Activated CD4-positive, CD25-positive, alpha-beta regulatory T cell treated with anti-CD3 and anti-CD28 coated beads, Interleukin-2, amount 50 U/mL, for 16 hours (primary cell): ENCODE measurements around the gene PCSK5.
"Not testable (repeated sequence)": the region's sequence is repeated elsewhere in the genome, so short reads cannot be mapped to it uniquely, and the experiment has no call there.

ENCODE experiments used
- DNase-seq: peaks from one replicate; pipeline ENCODE4 v3.0.0-alpha.2; 2020; ENCODE audit warnings: low read depth, low spot score

PCSK5 gene

DNA sequence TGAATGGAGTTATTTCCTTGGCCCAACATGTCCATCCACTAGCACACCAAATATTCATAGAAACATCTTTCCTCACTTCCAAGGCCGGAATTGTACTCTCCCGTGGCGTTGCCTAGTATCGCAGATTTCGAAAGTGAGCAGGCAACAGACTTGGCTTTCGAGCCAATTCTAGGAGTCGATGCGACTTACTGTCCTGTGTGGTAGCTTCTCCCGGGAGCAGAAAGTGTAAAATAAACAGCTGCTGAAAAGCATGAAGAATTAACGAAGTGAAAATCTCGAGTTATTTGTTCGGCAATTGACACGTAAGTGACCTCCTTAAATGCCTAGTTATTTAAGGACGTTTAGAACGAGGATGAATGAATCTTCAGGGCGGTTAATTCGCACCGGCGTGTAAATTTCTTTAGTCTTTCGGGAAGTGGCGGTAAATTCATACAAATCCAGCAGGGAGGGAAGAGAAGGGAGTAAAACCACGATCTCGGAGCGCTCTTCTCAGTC lies 449 bp upstream of the PCSK5 start:
- DNase-seq: no peak

DNA sequence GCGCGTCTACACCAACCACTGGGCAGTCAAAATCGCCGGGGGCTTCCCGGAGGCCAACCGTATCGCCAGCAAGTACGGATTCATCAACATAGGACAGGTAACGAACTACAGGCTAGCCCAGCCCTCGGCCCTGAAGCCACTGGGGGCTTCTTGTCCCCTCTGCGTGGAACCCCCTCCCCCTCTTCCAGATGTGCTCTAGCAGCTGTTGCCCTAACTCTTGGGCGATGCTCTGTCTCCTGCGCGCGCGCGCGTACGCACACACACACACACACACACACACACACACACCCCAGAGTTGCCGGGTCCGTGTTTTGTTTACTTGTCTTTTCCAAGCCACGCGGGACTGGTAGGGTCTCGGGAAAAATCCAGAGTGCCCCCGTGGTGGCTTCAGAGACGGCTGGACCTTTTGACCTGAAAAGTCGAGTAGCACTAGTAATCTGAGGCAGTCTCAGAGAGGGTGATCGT lies 836 bp downstream of the PCSK5 start:
- no peak for DNase-seq

DNA sequence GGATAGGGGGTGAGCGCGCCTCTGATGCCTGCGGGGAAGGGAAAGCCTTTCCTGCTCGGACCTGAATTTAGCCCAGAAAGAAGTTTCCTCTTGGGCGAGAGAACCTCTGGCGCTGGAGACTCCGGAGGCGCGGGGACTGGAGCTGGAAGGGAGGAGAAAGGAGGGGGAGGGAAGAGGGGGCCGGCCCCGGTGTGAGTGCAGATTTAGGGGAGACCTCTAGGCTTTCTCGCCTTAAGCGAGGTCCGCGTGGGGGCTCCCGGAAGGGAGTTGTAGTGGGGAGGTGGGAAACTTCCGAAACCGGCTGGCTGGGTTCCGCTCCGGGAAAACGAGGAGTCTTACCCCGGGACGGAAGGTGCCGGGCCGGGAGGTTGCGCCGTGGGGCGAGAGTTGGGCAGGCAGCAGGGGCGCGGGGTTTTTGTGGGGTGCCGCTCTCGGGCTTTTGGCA lies 1.3 kb downstream of the PCSK5 start:
- no peak for DNase-seq

DNA sequence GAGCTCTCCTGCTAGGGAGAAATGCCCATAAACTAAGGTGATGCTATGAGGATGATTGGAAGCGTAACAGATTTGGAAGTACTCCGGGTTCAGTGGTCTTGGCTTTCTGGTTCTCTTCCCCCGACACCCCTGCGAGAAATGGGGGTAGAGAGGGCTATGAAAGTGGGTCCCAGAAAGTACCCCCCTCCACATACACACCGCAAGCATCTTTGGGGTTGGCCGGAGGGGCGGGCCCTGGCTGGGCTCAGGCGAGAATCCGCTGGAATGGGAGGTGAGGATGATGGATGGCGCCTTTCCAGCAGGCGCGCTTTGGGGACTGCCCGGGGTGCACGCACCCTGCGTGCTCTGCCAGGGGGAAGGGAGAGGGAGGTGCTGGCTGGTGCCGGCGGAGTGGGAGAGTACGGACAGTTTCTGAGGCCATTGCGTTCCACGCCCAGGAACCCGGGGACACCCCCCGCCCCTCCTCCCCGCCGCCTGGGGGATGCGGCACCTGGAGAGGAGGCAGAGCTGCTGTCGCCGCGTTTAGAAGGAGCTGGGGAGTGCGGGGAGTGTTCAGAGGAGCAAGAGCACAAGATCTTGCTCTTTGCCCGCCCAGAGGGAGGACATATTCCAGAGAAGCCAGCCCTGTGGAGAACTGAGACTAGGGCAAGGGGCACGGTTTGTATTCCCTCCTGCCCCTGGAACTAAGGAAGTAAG lies 1.9 kb downstream of the PCSK5 start:
- no peak for DNase-seq

DNA sequence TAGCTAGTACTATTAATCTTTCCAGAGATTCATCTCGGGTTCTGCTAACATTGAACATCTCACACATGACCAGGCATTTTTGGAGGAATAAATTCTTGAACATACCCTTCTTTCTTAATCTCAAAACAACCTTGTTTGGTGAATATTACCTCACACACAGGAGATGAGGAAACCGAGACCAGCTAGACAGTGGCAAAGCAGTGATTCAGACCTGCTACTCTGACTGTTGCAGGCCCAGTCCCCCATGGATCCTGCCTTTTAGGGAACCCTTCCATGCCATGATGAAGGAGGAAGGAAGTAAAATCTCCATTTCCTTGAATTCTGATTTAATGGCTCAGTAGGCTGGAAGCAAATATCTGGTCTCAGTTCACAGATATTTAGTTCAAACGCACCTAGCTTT lies 2.6 kb downstream of the PCSK5 start:
- no peak for DNase-seq

DNA sequence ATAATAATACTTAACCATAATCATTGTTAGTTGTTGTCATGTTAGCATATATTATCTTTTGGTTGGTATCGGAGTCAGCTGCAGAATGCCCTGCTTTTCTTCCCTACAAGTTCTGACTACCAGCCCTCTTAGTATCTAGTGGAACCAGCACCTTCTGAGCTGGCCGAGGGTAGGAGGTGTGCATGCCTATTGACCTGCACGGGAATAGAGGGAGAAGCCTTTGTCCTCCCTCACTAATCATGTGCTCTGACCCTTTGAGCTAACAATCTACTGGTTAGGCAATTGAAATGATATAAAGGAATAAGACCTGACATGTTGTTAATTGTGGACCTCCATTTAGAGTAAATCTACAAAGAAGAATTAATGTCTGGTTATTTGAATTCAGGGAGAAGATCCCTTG lies 4.1 kb downstream of the PCSK5 start:
- DNase-seq: no peak

DNA sequence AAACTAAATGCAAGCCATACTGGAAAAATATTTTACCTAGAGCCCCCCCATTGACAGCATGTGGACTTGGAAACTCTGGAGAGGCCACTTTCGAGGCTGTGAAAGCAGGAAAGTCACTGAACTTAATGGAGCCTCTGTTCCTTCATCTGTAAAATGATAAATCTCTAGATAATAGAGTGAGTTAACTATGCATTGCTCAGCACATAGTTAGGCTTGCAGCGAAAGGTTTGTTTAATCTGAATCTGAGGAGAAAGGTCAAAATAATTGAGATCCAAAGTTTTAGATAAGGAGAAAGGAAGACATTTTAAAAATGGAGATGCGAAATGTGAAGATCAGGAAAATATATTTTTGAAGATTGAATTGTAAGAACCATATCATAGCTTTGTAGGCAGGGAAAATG lies 4.6 kb downstream of the PCSK5 start:
- DNase-seq: no peak

DNA sequence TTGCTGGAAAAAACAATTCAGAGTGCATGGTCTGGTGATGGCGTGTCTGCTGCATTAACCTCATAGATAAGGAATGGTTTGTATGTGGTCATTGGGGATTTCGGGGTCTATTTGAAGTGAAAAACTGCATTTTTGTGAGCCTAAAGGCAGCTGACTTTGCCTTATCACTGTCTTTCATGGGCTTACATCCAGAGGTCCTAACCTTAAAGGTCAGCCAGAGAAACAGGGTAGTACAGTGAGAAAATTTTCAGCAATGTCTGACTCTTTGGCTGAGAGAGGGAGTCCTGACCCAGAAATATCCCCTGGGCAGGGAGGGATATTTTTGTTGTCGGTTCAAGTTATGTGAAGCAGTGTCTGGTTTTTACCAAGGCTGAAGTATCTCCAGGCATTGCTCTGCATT lies 5.7 kb downstream of the PCSK5 start:
- no peak for DNase-seq

DNA sequence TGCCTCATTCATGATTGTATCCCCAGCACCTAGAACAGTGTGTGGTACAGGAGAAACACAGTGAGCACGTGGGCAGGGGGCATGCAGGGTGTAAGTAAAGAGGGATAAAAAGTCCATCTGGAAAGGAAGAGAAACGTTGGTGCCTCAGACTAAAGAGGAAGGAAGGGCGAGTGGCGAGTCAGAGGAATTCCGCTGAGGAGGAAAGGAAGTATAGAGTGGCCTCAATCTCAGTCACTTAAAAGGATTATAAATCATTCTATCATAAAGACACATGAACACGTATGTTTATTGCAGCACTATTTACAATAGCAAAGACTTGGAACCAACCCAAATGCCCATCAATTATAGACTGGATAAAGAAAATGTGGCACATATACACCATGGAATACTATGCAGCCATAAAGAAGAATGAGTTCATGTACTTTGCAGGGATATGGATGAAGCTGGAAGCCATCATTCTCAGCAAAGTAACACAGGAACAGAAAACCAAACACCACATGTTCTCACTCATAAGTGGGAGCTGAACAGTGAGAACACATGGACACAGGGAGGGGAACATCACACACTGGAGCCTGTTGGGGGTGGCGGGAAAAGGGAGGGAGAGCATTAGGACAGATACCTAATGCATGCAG lies 10.5 kb downstream of the PCSK5 start:
- not testable (repeated sequence) for DNase-seq

DNA sequence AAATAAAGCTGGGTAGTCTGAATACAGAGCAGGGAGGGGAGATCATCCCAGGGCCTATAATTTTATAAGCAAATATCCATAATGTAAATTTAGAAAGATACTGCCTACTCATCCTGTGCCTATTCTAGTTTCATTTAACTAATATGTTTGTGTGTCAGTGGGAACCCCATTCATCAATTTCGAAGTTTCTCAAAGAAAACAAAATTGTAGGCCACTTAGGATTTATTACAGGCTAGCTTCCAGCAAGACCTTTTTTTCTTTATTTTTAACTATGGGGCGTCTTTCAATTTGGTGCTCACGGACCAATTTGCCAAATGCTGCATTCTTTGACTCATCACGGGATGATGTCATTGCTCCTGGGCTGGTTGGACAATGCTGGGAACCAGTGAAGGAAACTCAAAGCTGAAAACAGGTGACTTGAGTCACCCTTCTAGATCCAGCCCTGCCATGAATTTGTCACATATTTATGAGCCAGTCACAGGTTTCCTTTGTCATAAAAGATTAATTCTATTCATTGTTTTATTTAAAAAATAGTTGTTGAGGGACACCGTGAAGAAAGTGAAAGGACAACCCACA lies 13.4 kb downstream of the PCSK5 start:
- no peak for DNase-seq

DNA sequence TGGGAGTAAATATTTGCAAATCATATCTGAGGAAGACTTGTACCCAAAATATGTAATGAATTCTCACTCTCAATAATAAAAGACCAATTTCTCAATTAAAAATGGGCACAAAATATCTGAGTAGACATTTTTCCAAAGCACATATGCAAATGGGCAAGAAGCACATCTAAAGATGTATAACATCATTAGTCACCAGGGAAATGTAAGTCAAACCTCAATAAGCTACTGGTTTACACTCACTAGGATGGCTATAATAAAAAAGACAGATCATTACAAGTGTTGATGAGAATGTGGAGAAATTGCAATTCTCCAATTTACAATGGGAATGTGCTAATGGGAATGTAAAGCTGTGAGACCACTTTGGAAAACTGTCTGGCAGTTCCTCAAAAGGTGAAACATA lies 13.9 kb downstream of the PCSK5 start:
- no peak for DNase-seq

DNA sequence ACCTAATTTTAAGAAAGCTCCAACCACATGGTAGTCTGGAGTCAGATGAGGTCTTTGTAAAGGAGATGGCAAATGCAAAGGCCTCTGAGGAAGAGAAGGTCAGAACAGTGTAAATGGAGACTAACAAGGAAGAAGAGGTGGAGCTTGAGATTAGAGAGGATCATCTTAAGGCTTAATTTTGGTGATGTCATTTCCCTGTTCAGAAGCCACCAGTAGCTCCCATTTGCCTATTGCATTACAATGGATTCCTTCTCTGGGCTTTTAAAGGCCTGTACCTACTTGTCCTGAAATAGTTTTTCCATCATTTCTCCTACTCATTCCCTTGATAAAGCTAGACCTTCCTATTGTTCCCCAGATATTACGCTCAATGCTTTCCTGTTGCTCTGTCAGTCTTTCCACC lies 16.1 kb downstream of the PCSK5 start:
- DNase-seq: no peak

DNA sequence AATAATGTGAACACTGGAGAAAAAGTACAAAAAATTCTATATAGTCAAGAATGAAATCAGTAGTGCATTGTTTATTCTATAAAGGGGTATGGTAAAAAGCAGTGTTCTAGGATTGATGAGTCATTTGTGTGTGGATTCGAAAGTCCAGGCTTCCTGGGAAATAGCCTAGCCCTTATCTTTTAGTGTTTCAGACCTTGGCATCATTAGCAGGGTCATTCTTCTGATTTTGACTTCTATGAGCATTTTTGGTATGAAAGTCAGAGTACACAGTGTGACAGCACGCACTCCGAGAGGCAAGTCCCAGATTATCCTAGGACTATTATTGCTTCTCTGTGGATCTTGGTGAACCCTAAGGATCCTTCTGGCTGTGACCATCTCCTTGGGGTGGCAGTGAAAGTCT lies 16.9 kb downstream of the PCSK5 start:
- DNase-seq: no peak

DNA sequence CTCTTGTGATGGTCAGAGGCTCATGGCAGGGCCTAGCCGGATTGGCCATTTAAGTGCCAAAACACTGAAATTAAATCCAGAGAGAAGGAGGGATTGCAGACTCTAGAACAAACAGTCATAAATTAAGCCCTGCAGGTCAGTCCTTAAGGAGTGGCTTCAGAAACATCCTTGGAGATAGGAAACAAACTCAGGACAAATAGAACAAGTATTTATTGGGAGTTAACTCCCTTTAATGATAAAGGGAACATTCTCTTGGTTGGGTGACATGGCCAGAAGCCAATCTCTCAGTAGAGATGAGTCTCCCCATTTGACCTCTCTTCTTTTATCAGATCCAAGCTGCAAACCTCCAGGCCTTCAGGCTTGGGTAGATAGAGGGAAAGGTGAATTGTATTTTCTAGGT lies 17.4 kb downstream of the PCSK5 start:
- DNase-seq: no peak

DNA sequence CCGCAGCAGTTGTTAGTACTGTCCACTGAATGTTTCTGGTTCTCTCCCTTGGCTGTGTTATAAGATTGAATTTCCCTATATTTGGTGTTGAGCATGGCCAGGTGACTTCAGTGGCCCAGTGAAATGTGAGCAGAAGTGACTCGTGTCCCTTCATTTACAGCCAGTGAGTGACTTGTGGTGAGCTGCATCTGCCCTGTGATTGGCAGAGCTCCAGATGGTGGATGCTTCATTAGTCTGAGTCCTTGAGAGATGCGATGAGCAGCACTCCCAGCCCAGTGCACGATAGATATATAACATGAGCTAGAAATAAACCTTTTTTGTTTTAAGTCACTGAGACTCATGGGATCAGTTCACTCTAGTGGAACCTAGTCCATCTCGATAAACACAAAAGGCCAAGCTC lies 19.3 kb downstream of the PCSK5 start:
- DNase-seq: no peak

DNA sequence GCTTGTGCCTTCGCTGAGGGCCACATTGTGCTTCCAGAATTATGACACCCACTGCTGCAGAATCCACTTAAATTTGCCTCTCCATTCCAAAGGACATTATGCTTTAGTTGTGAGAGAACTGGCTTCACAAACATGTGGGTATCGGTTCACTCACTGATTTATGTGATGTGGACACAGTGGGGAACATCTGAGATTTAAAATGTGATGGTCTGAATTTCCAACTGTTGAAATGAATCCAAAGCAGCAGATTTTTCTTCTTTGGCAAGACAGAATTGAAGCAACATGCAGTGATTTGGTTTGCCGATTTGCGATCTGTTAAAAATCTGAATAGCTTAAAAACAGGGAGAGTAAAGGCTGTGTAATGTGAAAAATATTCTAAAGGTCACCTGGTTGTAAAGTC lies 20.3 kb downstream of the PCSK5 start:
- no peak for DNase-seq

DNA sequence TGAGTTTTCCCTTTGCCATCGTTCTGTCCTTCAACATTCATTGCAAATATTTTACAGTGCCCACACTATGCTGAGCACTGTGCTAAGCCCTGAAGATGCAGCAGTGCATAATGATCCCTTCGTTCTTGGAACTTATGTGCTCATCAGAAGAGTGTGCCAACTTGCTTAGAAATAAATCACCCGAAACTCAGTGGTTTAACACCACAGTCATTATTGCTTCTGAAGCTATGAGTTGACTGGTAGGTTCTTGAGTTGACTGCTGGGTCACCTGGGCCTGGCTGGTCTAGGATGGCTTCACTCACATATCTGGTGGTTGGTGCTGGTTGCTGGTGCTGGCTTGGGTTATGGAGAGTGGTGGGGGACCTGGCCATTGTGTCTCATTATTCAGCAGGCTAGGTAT lies 20.9 kb downstream of the PCSK5 start:
- no peak for DNase-seq

DNA sequence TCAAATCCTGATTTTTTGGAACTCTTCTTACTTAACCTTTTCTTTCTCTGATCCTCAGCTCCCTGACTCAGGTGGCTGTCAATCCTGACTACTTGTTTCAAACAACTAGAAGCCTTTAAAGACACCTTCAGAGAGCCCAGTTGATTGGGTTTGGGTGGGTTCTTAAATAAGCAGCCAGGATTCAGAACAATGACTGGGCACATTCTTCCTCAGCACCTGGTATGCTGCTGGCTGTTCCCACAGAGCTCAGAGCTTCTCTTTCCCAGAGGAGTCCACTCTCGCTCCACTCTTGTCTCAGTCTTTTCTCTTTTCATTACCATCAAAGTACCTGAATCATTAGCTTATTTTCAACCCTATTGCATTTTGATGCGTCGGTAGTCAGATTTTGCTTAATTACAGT lies 22.5 kb downstream of the PCSK5 start:
- DNase-seq: no peak

DNA sequence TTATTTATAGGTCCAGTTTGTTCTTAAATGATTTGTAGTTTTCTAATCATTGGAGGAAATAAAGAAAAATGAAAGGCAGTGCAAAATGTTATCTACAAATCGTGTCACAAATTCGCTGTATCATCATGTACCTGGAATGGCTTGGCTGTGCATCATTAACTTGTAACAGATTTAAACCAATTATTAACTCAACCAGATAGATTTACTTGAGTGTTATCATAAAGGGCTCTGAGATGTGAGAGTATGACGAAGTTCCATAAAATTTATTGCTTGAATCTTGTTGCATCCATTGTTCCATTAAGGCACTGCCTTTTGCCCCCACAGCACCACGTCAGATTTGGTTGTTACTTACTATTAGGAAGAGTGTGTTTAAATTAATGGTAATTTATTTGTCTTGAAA lies 23.5 kb downstream of the PCSK5 start:
- DNase-seq: no peak

DNA sequence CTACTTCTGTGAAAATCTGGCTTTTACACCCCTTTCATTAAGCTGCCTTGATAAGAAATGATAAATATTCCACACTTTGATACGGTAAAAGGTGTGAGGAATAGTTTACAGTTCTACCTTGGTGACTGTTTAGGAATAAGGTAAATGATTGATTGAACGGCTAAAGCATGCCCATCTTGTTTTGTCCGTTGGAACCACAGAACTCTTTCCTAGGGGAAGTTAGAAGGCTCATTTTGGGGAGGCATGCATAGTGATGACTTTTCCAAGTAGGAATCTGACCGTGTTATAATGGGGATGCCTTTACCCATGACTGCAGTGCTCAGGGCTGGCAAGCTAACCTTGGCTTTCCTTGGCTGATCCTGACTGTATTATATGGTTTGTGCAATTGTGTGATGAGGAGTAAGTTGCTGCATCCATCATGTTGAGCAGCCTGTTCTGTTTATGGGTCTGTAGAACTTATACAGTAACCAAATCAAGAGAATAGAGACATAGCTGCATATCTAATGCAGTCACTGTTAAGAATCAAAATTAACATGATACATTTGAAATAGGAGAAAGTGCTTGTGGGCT lies 24.5 kb downstream of the PCSK5 start:
- DNase-seq: no peak

DNA sequence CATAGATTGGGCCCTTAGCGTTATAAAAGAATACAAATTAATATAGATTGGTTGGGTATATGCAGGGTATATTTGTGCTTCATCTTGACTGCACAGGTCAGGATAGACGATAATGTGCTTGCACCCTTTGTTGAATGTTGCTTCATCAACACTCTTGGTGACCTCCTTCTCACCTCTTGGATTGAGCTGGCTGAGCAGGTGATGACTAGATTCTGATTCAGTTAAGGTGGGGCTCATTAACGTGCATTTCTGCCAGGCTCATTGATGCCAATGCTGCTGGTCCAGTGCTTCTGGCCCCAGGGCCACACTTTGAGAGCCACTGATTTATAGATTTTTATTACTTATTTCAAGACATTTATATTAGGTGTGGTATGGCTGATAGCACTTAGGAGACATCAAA lies 27.7 kb downstream of the PCSK5 start:
- DNase-seq: no peak

DNA sequence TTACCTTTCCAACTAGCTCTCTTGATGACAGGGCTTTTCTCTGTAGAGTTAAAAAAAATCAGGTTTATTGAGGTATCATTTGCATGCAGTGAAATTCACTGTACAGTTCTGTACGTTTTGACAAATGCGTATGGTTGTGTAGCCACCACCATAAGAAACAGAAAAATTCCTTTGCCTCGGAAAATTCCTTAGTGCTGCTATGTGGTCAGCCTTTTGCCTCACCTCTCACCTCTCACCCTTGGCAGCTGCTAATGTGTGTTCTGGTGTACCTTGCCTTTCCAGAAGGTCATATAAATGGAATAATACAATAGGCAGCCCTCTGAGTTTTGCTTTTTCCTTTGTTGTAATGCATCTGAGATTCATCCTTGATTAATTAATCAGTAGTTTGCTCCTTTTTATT lies 28.4 kb downstream of the PCSK5 start:
- DNase-seq: no peak
